Measurements from ENCODE around the gene CFAP299. TPM values are rescaled to one million over a fixed set of nuclear protein-coding genes. Genes with fewer than 3 reads are reported as not detected.
"Not testable (repeated sequence)": the region's sequence is repeated elsewhere in the genome, so short reads cannot be mapped to it uniquely, and the experiment has no call there.

The CFAP299 gene
- total and polyA plus RNA-seq, 2 experiments from 2014 or later, result 0.24 to 1.4 TPM

GRCh38 chr4:80331693-80332092 lies 3.8 kb upstream of the CFAP299 start:
- no peak for DNase-seq (ENCODE audit: low read depth in 1 of 2, low spot score in 1 of 2)
- no peak overlapping the region for H3K27ac ChIP-seq
- H3K4me3 ChIP-seq, result no peak overlapping the region
- H3K9me3 ChIP-seq (ENCODE audit: low read depth), result no peaks in the 10 kb centered on the region
- peaks cover 18% of the 10 kb centered on the region for H3K27me3 ChIP-seq
- no peak for TF ChIP-seq CTCF (IDR thresholded peaks at IDR 0.05; ENCODE audit: low read depth, low read length)
- peaks cover 11% of the 10 kb centered on the region for H3K4me1 ChIP-seq (ENCODE audit: low read depth)
- no peaks in the 10 kb centered on the region for H3K36me3 ChIP-seq

GRCh38 chr4:80333121-80333520 lies 2.4 kb upstream of the CFAP299 start:
- no peak for TF ChIP-seq CTCF (IDR thresholded peaks at IDR 0.05; ENCODE audit: low read depth, low read length)
- no peaks in the 10 kb centered on the region for H3K9me3 ChIP-seq (ENCODE audit: low read depth)
- no peak overlapping the region for H3K27ac ChIP-seq
- peak in 1 of 2 donors; percentile 6 for DNase-seq (ENCODE audit: low read depth in 1 of 2, low spot score in 1 of 2)
- no peaks in the 10 kb centered on the region for H3K36me3 ChIP-seq
- H3K4me3 ChIP-seq, result no peak overlapping the region
- H3K27me3 ChIP-seq, result peaks cover 22% of the 10 kb centered on the region
- peaks cover 11% of the 10 kb centered on the region for H3K4me1 ChIP-seq (ENCODE audit: low read depth)

GRCh38 chr4:80334568-80334967 lies 962 bp upstream of the CFAP299 start:
- Histone ChIP-seq H3K9me3 (ENCODE audit: low read depth) (no peaks in the 10 kb centered on the region), H3K27me3 (peaks cover 22% of the 10 kb centered on the region), H3K4me1 (ENCODE audit: low read depth) (peaks cover 7% of the 10 kb centered on the region), H3K36me3 (no peaks in the 10 kb centered on the region), H3K27ac (no peak overlapping the region), H3K4me3 (no peak overlapping the region)
- TF ChIP-seq CTCF (IDR thresholded peaks at IDR 0.05; ENCODE audit: low read depth, low read length), result no peak
- DNase-seq (ENCODE audit: low read depth in 1 of 2, low spot score in 1 of 2), result no peak

GRCh38 chr4:80335226-80335553 lies 340 bp upstream of the CFAP299 start:
- no peak for TF ChIP-seq CTCF (IDR thresholded peaks at IDR 0.05; ENCODE audit: low read depth, low read length)
- Histone ChIP-seq H3K27me3 (peaks cover 22% of the 10 kb centered on the region), H3K27ac (no peak overlapping the region), H3K4me1 (ENCODE audit: low read depth) (peaks cover 2% of the 10 kb centered on the region), H3K9me3 (ENCODE audit: low read depth) (no peaks in the 10 kb centered on the region), H3K36me3 (no peaks in the 10 kb centered on the region), H3K4me3 (peak overlapping the region; percentile 63)
- no peak for DNase-seq (ENCODE audit: low read depth in 1 of 2, low spot score in 1 of 2)

- no peaks in the 10 kb centered on the region for H3K4me1 ChIP-seq (ENCODE audit: low read depth)
- H3K27me3 ChIP-seq, result peaks cover 16% of the 10 kb centered on the region
- TF ChIP-seq CTCF (IDR thresholded peaks at IDR 0.05; ENCODE audit: low read depth, low read length), result peak; percentile 43
- H3K9me3 ChIP-seq (ENCODE audit: low read depth), result no peaks in the 10 kb centered on the region
- no peak overlapping the region for H3K27ac ChIP-seq
- no peak overlapping the region for H3K4me3 ChIP-seq
- peak; percentile 35 to 63 for DNase-seq (ENCODE audit: low read depth in 1 of 2, low spot score in 1 of 2)
- no peaks in the 10 kb centered on the region for H3K36me3 ChIP-seq
Observed at GRCh38 chr4:80336582-80336981, 1.1 kb downstream of the CFAP299 start.

GRCh38 chr4:80340036-80340435 lies 4.5 kb downstream of the CFAP299 start:
- Histone ChIP-seq H3K27ac (no peak overlapping the region), H3K27me3 (peaks cover 9% of the 10 kb centered on the region), H3K9me3 (ENCODE audit: low read depth) (no peaks in the 10 kb centered on the region), H3K4me3 (no peak overlapping the region), H3K36me3 (no peaks in the 10 kb centered on the region), H3K4me1 (ENCODE audit: low read depth) (no peaks in the 10 kb centered on the region)
- DNase-seq (ENCODE audit: low read depth in 1 of 2, low spot score in 1 of 2), result peak in 1 of 2 donors; percentile 65
- TF ChIP-seq CTCF (IDR thresholded peaks at IDR 0.05; ENCODE audit: low read depth, low read length), result no peak

- H3K27ac ChIP-seq; H3K4me1 ChIP-seq (ENCODE audit: low read depth); H3K36me3 ChIP-seq; H3K27me3 ChIP-seq; H3K4me3 ChIP-seq; H3K9me3 ChIP-seq (ENCODE audit: low read depth); DNase-seq (ENCODE audit: low read depth in 1 of 2, low spot score in 1 of 2): not testable (repeated sequence)
Observed at GRCh38 chr4:80342684-80343083, 7.2 kb downstream of the CFAP299 start.
